Uterus (tissue), 4 donors: ENCODE results near the gene GRHL3. TPM values are rescaled to one million over a fixed set of nuclear protein-coding genes. Genes with fewer than 3 reads are reported as not detected.

Source experiments
- DNase-seq, 2 donors: peaks; one replicate each; pipeline ENCODE4 v3.0.0-alpha.2; 2019 to 2020
- H3K27ac ChIP-seq, 2 donors: fragments of 200-600 bp; sonication (generic); 1 replicate in 1 of 2; 2 replicates in 1 of 2; pipeline ENCODE4 v1.5.1; 2016 to 2018
- H3K27me3 ChIP-seq, 2 donors: fragments of 200-600 bp; sonication (generic); one replicate each; pipeline ENCODE4 v1.5.1; 2018 to 2019; ENCODE audit warnings: control low read depth in 1 of 2
- H3K36me3 ChIP-seq, 2 donors: fragments of 200-600 bp; sonication (generic); one replicate each; pipeline ENCODE4 v1.5.1; 2019; ENCODE audit warnings: control low read depth in 1 of 2
- H3K4me1 ChIP-seq, 2 donors: fragments of 200-600 bp; sonication (generic); one replicate each; pipeline ENCODE4 v1.5.1; 2018 to 2019; ENCODE audit warnings: control low read depth in 1 of 2
- H3K4me3 ChIP-seq, 2 donors: fragments of 200-600 bp; sonication (generic); 1 replicate in 1 of 2; 2 replicates in 1 of 2; pipeline ENCODE4 v1.5.1; 2018 to 2019; ENCODE audit warnings: mild to moderate bottlenecking in 1 of 2
- H3K9me3 ChIP-seq, 2 donors: fragments of 200-600 bp; sonication (generic); one replicate each; pipeline ENCODE4 v1.5.1; 2019; ENCODE audit warnings: control low read depth in 1 of 2
- POLR2A ChIP-seq, 2 donors: fragments of 450-650 bp; IDR thresholded peaks; one replicate each; pipeline ENCODE4 v1.6.1; 2016; ENCODE audit warnings: antibody characterized with exemption in 2 of 2, mild to moderate bottlenecking in 1 of 2, moderate library complexity in 1 of 2
- intact Hi-C: fragments of 100-400 bp; cut with DNase I; formaldehyde crosslinking; loops from one replicate; pipeline ENCODE4 v1.15.1; 2023; ENCODE audit warnings: low total_unique reads
- total RNA-seq, 4 donors: library from RNA; depleted of rRNA in 3 of 4; stranded (reverse); fragments of >200 nt in 3 of 4; gene quantifications; one replicate each; pipeline versions ENCODE4 v1.1.0 to v1.2.4, GENCODE V29; 2014 to 2023
- TF ChIP-seq, protein P1 (sequence below), 4 experiments: fragments of 200-600 bp in 2 of 4; fragments of 450-650 bp in 2 of 4; sonication (generic) in 2 of 4; IDR thresholded peaks; one replicate each; pipeline ENCODE4 v1.5.1; 2016 to 2019; ENCODE audit warnings: antibody characterized with exemption in 4 of 4, mild to moderate bottlenecking in 2 of 4, moderate library complexity in 1 of 4
- donor health status: DM: yes; HTN: yes; CAD: no.

The GRHL3 gene
- total RNA-seq, 4 donors from 2014 or later, result 0.15 to 0.35 TPM; not detected in 2

DNA sequence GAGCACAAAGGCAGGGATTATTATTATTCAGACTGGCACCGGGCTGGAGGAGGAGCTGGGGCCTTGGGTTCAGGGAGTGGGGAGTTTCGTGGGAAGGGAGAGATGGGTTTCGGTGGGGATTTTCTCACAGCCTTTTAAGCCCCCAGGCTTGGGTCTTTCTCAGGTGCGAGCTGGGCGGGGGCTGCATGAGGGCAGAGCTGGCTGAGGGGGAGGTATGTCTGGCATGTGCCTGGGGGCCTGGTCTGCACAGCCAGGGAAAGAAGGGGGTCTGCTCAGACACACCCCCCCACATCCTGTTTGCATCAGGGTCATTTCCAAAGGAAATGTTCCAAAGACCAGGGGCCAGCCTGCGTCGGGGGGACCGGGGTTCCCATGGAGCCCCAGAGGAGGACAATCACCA lies 21.6 kb downstream of the GRHL3 start:
- Histone ChIP-seq H3K9me3 (no peaks in the 10 kb centered on the region), H3K27me3 (no peaks in the 10 kb centered on the region), H3K27ac (no peak overlapping the region), H3K36me3 (no peaks in the 10 kb centered on the region), H3K4me3 (no peak overlapping the region), H3K4me1 (no peaks in the 10 kb centered on the region)
- intact Hi-C loops, result no loop called here
- TF ChIP-seq POLR2A (IDR thresholded peaks at IDR 0.05), result no peak
- TF ChIP-seq, protein P1, sequence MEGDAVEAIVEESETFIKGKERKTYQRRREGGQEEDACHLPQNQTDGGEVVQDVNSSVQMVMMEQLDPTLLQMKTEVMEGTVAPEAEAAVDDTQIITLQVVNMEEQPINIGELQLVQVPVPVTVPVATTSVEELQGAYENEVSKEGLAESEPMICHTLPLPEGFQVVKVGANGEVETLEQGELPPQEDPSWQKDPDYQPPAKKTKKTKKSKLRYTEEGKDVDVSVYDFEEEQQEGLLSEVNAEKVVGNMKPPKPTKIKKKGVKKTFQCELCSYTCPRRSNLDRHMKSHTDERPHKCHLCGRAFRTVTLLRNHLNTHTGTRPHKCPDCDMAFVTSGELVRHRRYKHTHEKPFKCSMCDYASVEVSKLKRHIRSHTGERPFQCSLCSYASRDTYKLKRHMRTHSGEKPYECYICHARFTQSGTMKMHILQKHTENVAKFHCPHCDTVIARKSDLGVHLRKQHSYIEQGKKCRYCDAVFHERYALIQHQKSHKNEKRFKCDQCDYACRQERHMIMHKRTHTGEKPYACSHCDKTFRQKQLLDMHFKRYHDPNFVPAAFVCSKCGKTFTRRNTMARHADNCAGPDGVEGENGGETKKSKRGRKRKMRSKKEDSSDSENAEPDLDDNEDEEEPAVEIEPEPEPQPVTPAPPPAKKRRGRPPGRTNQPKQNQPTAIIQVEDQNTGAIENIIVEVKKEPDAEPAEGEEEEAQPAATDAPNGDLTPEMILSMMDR (IDR thresholded peaks at IDR 0.05), result no peak
- DNase-seq, result no peak

DNA sequence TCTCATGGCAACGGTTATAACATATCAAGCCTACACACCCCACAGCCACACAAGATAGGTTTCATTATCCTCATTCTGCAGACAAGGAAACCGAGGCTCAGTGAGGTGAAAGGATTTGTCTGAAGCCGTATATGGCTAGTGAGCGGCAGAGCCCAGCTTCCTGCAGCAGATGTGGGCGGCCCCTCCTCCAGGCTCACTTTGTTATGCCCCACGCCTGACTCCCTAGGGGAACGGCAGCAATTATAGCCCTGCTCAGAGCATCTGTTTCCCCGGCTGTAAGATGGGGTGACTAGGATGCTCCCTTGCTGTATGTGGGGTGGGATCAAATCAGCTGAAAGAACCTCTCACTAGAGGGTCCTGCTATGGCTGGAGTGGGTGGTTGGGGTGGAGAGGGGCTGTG lies 22.1 kb downstream of the GRHL3 start:
- Histone ChIP-seq H3K36me3 (no peaks in the 10 kb centered on the region), H3K4me3 (no peak overlapping the region), H3K4me1 (no peaks in the 10 kb centered on the region), H3K27ac (no peak overlapping the region), H3K27me3 (no peaks in the 10 kb centered on the region), H3K9me3 (no peaks in the 10 kb centered on the region)
- TF ChIP-seq, protein P1 (IDR thresholded peaks at IDR 0.05), result no peak
- TF ChIP-seq POLR2A (IDR thresholded peaks at IDR 0.05), result no peak
- intact Hi-C loops, result no loop called here
- no peak for DNase-seq

DNA sequence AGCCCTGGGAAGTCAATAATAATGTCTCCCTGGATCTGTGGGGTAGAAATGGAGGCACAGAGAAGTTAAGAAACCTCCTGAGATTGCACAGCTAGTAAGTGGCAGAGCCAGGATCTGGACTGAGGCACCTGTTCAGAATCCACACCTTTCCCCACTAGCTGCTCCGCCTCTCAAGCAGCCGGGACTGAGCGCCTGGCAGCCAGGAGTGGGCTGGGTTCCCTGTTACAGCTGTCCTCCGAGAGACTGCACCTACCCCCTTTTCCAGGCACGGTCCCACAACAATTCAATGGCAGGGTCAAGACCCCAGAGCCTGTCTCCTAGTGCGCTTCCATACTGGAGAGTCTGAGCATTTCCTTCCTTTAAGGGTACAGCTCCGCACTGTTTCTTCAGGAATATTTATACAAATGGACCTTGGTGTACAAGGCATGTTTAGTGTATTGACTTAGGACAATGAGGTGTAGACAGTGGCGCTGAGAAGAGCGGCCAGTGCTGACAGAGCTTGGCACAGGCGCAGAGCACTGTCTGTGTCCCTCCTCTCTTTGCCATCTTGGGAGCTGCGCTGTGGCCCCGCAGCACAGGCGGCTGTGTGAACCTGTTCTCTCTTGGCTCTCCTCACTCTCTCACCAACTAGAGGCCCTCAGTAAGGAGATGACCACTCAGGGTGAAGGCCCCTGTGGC lies 24.4 kb downstream of the GRHL3 start:
- Histone ChIP-seq H3K36me3 (no peaks in the 10 kb centered on the region), H3K27me3 (no peaks in the 10 kb centered on the region), H3K27ac (no peak overlapping the region), H3K9me3 (no peaks in the 10 kb centered on the region), H3K4me1 (no peaks in the 10 kb centered on the region), H3K4me3 (no peak overlapping the region)
- no peak for TF ChIP-seq POLR2A (IDR thresholded peaks at IDR 0.05)
- TF ChIP-seq, protein P1 (IDR thresholded peaks at IDR 0.05), result no peak
- intact Hi-C loops, result no loop called here
- DNase-seq, result no peak

GRCh38 chr1:24344090-24344742 lies 25.1 kb downstream of the GRHL3 start:
- no peaks in the 10 kb centered on the region for H3K36me3 ChIP-seq
- intact Hi-C loops, result no loop called here
- TF ChIP-seq, protein P1 (IDR thresholded peaks at IDR 0.05), result no peak
- no peak overlapping the region for H3K4me3 ChIP-seq
- no peak for DNase-seq
- H3K27me3 ChIP-seq, result no peaks in the 10 kb centered on the region
- H3K27ac ChIP-seq, result no peak overlapping the region
- H3K4me1 ChIP-seq, result no peaks in the 10 kb centered on the region
- H3K9me3 ChIP-seq, result no peaks in the 10 kb centered on the region

GRCh38 chr1:24345334-24345733 lies 26.2 kb downstream of the GRHL3 start:
- TF ChIP-seq POLR2A (IDR thresholded peaks at IDR 0.05), result no peak
- TF ChIP-seq, protein P1 (IDR thresholded peaks at IDR 0.05), result no peak
- no peaks in the 10 kb centered on the region for H3K9me3 ChIP-seq
- H3K27me3 ChIP-seq, result no peaks in the 10 kb centered on the region
- no peak for DNase-seq
- H3K36me3 ChIP-seq, result no peaks in the 10 kb centered on the region
- H3K27ac ChIP-seq, result no peak overlapping the region
- H3K4me3 ChIP-seq, result no peak overlapping the region
- H3K4me1 ChIP-seq, result no peaks in the 10 kb centered on the region
- intact Hi-C loops, result no loop called here
